ENCODE data around the gene RYR1.

DNA sequence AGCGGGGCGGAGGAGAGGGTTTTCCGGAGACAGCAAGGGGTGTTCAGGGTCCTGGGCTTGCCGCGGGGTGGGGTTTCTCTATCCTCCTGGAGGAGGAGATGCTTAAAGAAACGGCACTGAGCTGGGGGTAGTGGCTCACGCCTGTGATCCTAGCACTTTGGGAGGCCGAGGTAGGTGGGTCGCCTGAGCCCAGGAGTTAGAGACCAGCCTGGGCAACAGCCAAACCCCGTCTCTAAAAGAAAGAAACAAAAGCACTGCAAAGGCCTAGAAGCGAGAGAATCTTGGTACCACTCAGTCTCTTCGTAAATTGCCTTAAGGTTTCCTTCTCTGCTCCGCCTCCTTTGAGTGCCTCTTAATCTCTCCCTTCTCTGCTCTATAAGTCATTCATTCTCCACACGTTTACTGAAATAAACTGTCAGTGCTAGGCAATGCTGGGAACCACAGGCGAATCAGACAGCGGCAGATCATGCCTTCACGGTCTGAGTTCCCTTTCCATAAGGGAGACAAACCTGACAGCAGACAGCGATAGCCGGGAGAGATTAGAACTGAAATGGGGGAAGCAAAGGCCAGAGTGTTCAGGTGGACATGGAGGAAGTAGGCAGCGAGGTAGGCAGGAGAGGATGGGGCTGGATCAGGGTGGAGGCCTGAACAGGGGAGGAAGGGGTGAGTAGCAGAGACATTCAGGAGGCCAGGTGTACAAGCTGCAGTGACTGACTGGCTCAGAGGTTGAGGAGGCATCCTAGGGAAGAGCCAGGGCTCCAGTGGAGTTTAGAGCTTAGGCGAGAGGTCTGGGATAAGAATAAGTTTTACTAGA is 186.1 kb downstream of the RYR1 start:
- TF ChIP-seq EZH2 (IDR thresholded peaks at IDR 0.05; ENCODE audit: borderline replicate concordance) (no peak), CTCF (IDR thresholded peaks at IDR 0.05; ENCODE audit: poor library complexity) (no peak)

Measured in hepatocyte (in vitro differentiated cells).